ENCODE results near the gene TMEM52B.
A peak's percentile ranks its signal among the peaks of the same experiment; 100 is the strongest.

The TMEM52B gene

DNA sequence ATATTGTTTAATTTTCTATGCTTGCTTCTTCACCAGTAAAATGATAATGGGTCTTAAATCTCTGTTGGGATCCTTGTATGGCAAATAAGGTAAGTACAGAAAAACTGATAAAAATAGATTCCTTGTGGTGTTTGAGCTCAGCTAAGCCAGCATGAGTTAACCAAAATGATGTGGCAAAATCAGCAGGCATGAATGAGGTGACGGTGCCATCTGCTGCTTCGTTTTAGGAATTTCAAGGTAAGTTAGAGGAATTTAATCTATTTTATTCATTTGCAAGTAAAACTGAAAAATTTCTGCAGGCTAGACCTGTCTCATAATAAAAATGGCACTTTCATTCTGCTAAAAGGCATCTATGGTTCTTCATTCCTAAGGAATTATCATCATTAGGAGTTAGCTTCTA, 38.8 kb upstream of the TMEM52B start:
- no peak overlapping the region for H3K4me3 ChIP-seq (ENCODE audit: low read depth, low read length)
- TF ChIP-seq, protein P1, sequence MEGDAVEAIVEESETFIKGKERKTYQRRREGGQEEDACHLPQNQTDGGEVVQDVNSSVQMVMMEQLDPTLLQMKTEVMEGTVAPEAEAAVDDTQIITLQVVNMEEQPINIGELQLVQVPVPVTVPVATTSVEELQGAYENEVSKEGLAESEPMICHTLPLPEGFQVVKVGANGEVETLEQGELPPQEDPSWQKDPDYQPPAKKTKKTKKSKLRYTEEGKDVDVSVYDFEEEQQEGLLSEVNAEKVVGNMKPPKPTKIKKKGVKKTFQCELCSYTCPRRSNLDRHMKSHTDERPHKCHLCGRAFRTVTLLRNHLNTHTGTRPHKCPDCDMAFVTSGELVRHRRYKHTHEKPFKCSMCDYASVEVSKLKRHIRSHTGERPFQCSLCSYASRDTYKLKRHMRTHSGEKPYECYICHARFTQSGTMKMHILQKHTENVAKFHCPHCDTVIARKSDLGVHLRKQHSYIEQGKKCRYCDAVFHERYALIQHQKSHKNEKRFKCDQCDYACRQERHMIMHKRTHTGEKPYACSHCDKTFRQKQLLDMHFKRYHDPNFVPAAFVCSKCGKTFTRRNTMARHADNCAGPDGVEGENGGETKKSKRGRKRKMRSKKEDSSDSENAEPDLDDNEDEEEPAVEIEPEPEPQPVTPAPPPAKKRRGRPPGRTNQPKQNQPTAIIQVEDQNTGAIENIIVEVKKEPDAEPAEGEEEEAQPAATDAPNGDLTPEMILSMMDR (IDR thresholded peaks at IDR 0.05; ENCODE audit: low read depth, low read length, missing control alignments): peak; percentile 45
- no peak for DNase-seq (ENCODE audit: low read depth)

- H3K4me3 ChIP-seq (ENCODE audit: low read depth, low read length): no peak overlapping the region
- DNase-seq (ENCODE audit: low read depth): no peak
- TF ChIP-seq, protein P1 (IDR thresholded peaks at IDR 0.05; ENCODE audit: low read depth, low read length, missing control alignments): no peak
These were observed 35.7 kb upstream of the TMEM52B start for GRCh38 chr12:10142976-10143589.

DNA sequence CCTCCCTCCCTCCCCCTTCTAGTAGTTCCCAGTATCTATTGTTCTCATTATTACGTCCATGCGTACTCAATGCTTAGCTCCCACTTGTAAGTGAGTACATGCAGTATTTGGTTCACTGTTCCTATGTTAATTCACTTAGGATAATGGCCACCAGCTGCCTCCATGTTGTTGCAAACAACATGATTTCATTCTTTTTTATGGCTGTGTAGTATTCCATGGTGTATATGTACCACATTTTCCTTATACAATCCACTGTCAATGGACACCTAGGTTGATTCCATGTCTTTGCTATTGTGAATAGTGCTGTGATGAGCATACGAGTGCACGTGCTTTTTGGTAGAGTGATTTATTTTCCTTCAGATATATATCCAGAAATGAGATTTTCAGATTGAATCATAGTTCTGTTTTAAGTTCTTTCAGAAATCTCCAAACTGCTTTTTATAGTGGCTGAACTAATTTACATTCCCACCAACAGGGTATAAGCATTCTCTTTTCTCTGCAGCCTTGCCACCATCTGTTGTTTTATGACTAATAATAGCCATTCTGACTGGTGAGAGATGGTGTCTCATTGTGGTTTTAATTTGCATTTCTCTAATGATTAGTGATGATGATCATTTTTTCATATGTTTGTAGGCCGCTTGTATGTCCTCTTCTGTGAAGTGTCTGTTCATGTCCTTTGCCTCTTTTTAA, 31.0 kb upstream of the TMEM52B start:
- TF ChIP-seq, protein P1 (IDR thresholded peaks at IDR 0.05; ENCODE audit: low read depth, low read length, missing control alignments): no peak

GRCh38 chr12:10151621-10152020, 27.2 kb upstream of the TMEM52B start:
- H3K4me3 ChIP-seq (ENCODE audit: low read depth, low read length): no peak overlapping the region
- TF ChIP-seq, protein P1 (IDR thresholded peaks at IDR 0.05; ENCODE audit: low read depth, low read length, missing control alignments): no peak

More for the DNA sequence above, 31.0 kb upstream of the TMEM52B start:
- no peak for DNase-seq (ENCODE audit: low read depth)
- no peak overlapping the region for H3K4me3 ChIP-seq (ENCODE audit: low read depth, low read length)

GRCh38 chr12:10153271-10154144, 25.3 kb upstream of the TMEM52B start:
- TF ChIP-seq, protein P1 (IDR thresholded peaks at IDR 0.05; ENCODE audit: low read depth, low read length, missing control alignments): peak; percentile 74
- peak overlapping the region; percentile 47 for H3K4me3 ChIP-seq (ENCODE audit: low read depth, low read length)
- no peak for DNase-seq (ENCODE audit: low read depth)

More at GRCh38 chr12:10151621-10152020, 27.2 kb upstream of the TMEM52B start:
- no peak for DNase-seq (ENCODE audit: low read depth)

GRCh38 chr12:10154145-10154496, 24.7 kb upstream of the TMEM52B start:
- no peak for DNase-seq (ENCODE audit: low read depth)
- TF ChIP-seq, protein P1 (IDR thresholded peaks at IDR 0.05; ENCODE audit: low read depth, low read length, missing control alignments): no peak
- H3K4me3 ChIP-seq (ENCODE audit: low read depth, low read length): no peak overlapping the region; the same call in 1 of the 2 replicates
